Measurements from ENCODE around the gene WDR20. TPM values are rescaled to one million over a fixed set of nuclear protein-coding genes. Genes with fewer than 3 reads are reported as not detected.

The WDR20 gene
- total RNA-seq, 2 experiments from 2014 or later = 40.1 to 41.2 TPM

DNA sequence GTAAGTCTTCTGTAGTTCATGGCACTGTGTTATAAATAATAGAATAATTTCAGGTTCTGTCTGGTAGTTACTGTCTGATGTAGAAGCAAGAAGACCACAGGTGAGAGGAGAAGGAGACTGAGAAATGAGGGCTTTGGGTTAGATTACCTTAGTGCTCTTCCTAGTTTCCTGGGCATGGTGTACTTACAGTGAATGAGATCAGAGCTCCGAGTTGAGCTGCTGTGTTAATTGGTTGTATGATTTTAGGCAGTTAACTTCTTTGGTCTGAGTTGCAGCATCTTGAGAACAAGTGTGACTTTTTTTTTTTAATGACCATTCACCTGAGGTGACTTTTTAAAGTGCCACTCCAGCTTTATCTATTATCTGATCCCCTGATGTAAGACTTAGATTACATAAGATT lies 41.5 kb downstream of the WDR20 start:
- H3K27ac ChIP-seq (ENCODE audit: low read depth in 1 of 2, low read length in 2 of 2) = no peak overlapping the region
- H3K4me3 ChIP-seq (ENCODE audit: low read length) = no peak overlapping the region
- CTCF ChIA-PET = interaction anchor here (1.7 kb wide), 1 partner anchor 16 kb away, joined by 3 read pairs; no protein-coding TSS in a partner anchor
- H3K4me1 ChIP-seq (ENCODE audit: insufficient read depth, low read length) = peaks cover 16% of the 10 kb centered on the region
- ATAC-seq (ENCODE audit: poor library complexity) (no peak), DNase-seq (no peak)
- Mint-ChIP-seq H3K4me1 (ENCODE audit: low read depth) (peaks cover 77% of the 10 kb centered on the region), H3K36me3 (ENCODE audit: low read depth) (peaks cover 23% of the 10 kb centered on the region), H3K9me3 (no peaks in the 10 kb centered on the region), H3K27ac (no peak overlapping the region), H3K4me3 (no peak overlapping the region), H3K27me3 (no peaks in the 10 kb centered on the region)
- POLR2A ChIA-PET = no interaction called here
- no peaks in the 10 kb centered on the region for H3K27me3 ChIP-seq (ENCODE audit: control insufficient read depth in 1 of 2, insufficient read depth in 2 of 2, low read length in 2 of 2)
- intact Hi-C loops (cut with DNase I, micrococcal nuclease) = no loop called here
- H3K36me3 ChIP-seq (ENCODE audit: insufficient read depth, low read length) = peaks cover 5% of the 10 kb centered on the region
- H3K9me3 ChIP-seq (ENCODE audit: control insufficient read depth in 1 of 2, insufficient read depth in 1 of 2, low read length in 2 of 2) = no peaks in the 10 kb centered on the region
- TF ChIP-seq, protein P1, sequence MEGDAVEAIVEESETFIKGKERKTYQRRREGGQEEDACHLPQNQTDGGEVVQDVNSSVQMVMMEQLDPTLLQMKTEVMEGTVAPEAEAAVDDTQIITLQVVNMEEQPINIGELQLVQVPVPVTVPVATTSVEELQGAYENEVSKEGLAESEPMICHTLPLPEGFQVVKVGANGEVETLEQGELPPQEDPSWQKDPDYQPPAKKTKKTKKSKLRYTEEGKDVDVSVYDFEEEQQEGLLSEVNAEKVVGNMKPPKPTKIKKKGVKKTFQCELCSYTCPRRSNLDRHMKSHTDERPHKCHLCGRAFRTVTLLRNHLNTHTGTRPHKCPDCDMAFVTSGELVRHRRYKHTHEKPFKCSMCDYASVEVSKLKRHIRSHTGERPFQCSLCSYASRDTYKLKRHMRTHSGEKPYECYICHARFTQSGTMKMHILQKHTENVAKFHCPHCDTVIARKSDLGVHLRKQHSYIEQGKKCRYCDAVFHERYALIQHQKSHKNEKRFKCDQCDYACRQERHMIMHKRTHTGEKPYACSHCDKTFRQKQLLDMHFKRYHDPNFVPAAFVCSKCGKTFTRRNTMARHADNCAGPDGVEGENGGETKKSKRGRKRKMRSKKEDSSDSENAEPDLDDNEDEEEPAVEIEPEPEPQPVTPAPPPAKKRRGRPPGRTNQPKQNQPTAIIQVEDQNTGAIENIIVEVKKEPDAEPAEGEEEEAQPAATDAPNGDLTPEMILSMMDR (IDR thresholded peaks at IDR 0.05) = no peak

- Mint-ChIP-seq H3K27ac (no peak overlapping the region), H3K9me3 (no peaks in the 10 kb centered on the region), H3K4me1 (ENCODE audit: low read depth) (peaks cover 80% of the 10 kb centered on the region), H3K4me3 (no peak overlapping the region), H3K27me3 (no peaks in the 10 kb centered on the region), H3K36me3 (ENCODE audit: low read depth) (peaks cover 19% of the 10 kb centered on the region)
- POLR2A ChIA-PET = no interaction called here
- Histone ChIP-seq H3K4me3 (ENCODE audit: low read length) (no peak overlapping the region), H3K36me3 (ENCODE audit: insufficient read depth, low read length) (peaks cover 5% of the 10 kb centered on the region), H3K9me3 (ENCODE audit: control insufficient read depth in 1 of 2, insufficient read depth in 1 of 2, low read length in 2 of 2) (no peaks in the 10 kb centered on the region), H3K4me1 (ENCODE audit: insufficient read depth, low read length) (peaks cover 19% of the 10 kb centered on the region), H3K27me3 (ENCODE audit: control insufficient read depth in 1 of 2, insufficient read depth in 2 of 2, low read length in 2 of 2) (no peaks in the 10 kb centered on the region), H3K27ac (ENCODE audit: low read depth in 1 of 2, low read length in 2 of 2) (no peak overlapping the region)
- DNase-seq (no peak), ATAC-seq (ENCODE audit: poor library complexity) (no peak)
- TF ChIP-seq, protein P1 (IDR thresholded peaks at IDR 0.05) = no peak
- intact Hi-C loops (cut with DNase I, micrococcal nuclease) = no loop called here
- CTCF ChIA-PET = interaction anchor here (0.7 to 1.6 kb wide), 3 partner anchors 11 to 86 kb away, joined by 3 to 6 read pairs (median 3); no protein-coding TSS in a partner anchor
Measured at GRCh38 chr14:102182190-102182589, 42.5 kb downstream of the WDR20 start.

GRCh38 chr14:102182936-102183619 lies 43.4 kb downstream of the WDR20 start:
- TF ChIP-seq, protein P1 (IDR thresholded peaks at IDR 0.05) = no peak
- ATAC-seq (ENCODE audit: poor library complexity) (no peak), DNase-seq (no peak)
- Mint-ChIP-seq H3K36me3 (ENCODE audit: low read depth) (peaks cover 12% of the 10 kb centered on the region), H3K4me3 (no peak overlapping the region), H3K27me3 (no peaks in the 10 kb centered on the region), H3K9me3 (no peaks in the 10 kb centered on the region), H3K4me1 (ENCODE audit: low read depth) (peaks cover 79% of the 10 kb centered on the region), H3K27ac (peak overlapping the region; percentile 40)
- H3K9me3 ChIP-seq (ENCODE audit: control insufficient read depth in 1 of 2, insufficient read depth in 1 of 2, low read length in 2 of 2) = no peaks in the 10 kb centered on the region
- H3K27me3 ChIP-seq (ENCODE audit: control insufficient read depth in 1 of 2, insufficient read depth in 2 of 2, low read length in 2 of 2) = no peaks in the 10 kb centered on the region
- H3K36me3 ChIP-seq (ENCODE audit: insufficient read depth, low read length) = peaks cover 5% of the 10 kb centered on the region
- H3K27ac ChIP-seq (ENCODE audit: low read depth in 1 of 2, low read length in 2 of 2) = no peak overlapping the region
- H3K4me3 ChIP-seq (ENCODE audit: low read length) = no peak overlapping the region
- intact Hi-C loops (cut with DNase I, micrococcal nuclease) = no loop called here
- CTCF ChIA-PET = interaction anchor here (1.6 kb wide), 1 partner anchor 87 kb away, joined by 6 read pairs; no protein-coding TSS in a partner anchor
- POLR2A ChIA-PET = no interaction called here
- H3K4me1 ChIP-seq (ENCODE audit: insufficient read depth, low read length) = peaks cover 25% of the 10 kb centered on the region

Data from CD4-positive, alpha-beta T cell (primary cell).